H1 (cell line): ENCODE data around the gene EIF4A2. TPM values are rescaled to one million over a fixed set of nuclear protein-coding genes. Genes with fewer than 3 reads are reported as not detected.

ENCODE experiments used
- CREB1 ChIP-seq: IDR thresholded peaks from 2 replicates; pipeline ENCODE4 v1.6.1; 2012; ENCODE audit warnings: inconsistent platforms
- POLR2AphosphoS5 ChIP-seq: IDR thresholded peaks from 2 replicates; pipeline ENCODE4 v1.6.1; 2011; ENCODE audit warnings: low read depth, low read length
- polyA plus RNA-seq, 7 experiments: library from polyadenylated mRNA; depleted of rRNA in 3 of 7; stranded (reverse) in 5 of 7; unstranded in 2 of 7; fragments of >200 nt in 5 of 7; fragments of 200-250 nt in 2 of 7; gene quantifications; 1 replicate in 5 of 7; 2 replicates in 1 of 7; 4 replicates in 1 of 7; pipeline versions ENCODE4 v1.2.1 to v1.2.3, GENCODE V29; 2011 to 2013; ENCODE audit warnings: missing spikeins in 2 of 7, mixed read lengths in 2 of 7
- total RNA-seq: library from RNA; stranded (reverse); fragmentation: NEBNext Ultra II Directional; extraction: Animal tissue kit (Norgen Biotek cat#: 25700); gene quantifications from 2 replicates; pipeline ENCODE4 v1.2.1, GENCODE V29; 2021
- TF ChIP-seq, protein P1 (sequence below): fragments of 300-600 bp; sonication (generic); IDR thresholded peaks from 2 replicates; pipeline ENCODE4 v1.7.1; 2012; ENCODE audit warnings: low read length, moderate library complexity, mild to moderate bottlenecking, inconsistent platforms; ENCODE audit not compliant: insufficient replicate concordance

Gene EIF4A2
- total and polyA plus RNA-seq, 2 of the 8 experiments (the other 6 are each of a cell fraction or from before 2014, with no cell fraction given) = 527 to 604 TPM

DNA sequence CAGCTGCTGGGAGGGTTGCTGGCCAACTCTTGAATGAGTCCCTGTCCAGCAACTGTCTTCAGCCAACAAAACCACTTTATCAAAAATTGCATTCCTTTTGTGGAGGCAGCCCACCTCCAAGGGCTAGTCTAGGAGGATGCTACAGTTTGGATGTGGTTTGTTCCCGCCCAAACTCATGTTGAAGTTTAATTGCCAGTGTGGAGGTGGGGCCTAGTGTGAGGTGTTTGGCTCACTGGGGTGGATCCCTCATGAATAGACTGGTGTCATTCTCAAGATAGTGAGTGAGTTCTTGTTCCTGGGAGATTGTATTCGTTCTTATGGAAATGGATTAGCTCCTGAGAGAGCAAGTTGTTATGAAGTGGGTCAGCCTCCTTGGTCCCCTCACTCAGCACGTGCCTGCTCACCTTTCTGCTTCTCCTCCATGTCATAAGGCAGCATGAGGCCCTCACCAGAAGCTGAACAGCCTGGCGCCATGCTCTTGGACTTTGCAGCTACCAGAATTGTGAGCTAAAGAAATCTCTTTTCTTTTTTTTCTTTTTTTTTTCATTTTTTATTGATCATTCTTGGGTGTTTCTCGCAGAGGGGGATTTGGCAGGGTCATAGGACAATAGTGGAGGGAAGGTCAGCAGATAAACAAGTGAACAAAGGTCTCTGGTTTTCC is 27.1 kb downstream of the EIF4A2 start (continued):
- TF ChIP-seq, protein P1, sequence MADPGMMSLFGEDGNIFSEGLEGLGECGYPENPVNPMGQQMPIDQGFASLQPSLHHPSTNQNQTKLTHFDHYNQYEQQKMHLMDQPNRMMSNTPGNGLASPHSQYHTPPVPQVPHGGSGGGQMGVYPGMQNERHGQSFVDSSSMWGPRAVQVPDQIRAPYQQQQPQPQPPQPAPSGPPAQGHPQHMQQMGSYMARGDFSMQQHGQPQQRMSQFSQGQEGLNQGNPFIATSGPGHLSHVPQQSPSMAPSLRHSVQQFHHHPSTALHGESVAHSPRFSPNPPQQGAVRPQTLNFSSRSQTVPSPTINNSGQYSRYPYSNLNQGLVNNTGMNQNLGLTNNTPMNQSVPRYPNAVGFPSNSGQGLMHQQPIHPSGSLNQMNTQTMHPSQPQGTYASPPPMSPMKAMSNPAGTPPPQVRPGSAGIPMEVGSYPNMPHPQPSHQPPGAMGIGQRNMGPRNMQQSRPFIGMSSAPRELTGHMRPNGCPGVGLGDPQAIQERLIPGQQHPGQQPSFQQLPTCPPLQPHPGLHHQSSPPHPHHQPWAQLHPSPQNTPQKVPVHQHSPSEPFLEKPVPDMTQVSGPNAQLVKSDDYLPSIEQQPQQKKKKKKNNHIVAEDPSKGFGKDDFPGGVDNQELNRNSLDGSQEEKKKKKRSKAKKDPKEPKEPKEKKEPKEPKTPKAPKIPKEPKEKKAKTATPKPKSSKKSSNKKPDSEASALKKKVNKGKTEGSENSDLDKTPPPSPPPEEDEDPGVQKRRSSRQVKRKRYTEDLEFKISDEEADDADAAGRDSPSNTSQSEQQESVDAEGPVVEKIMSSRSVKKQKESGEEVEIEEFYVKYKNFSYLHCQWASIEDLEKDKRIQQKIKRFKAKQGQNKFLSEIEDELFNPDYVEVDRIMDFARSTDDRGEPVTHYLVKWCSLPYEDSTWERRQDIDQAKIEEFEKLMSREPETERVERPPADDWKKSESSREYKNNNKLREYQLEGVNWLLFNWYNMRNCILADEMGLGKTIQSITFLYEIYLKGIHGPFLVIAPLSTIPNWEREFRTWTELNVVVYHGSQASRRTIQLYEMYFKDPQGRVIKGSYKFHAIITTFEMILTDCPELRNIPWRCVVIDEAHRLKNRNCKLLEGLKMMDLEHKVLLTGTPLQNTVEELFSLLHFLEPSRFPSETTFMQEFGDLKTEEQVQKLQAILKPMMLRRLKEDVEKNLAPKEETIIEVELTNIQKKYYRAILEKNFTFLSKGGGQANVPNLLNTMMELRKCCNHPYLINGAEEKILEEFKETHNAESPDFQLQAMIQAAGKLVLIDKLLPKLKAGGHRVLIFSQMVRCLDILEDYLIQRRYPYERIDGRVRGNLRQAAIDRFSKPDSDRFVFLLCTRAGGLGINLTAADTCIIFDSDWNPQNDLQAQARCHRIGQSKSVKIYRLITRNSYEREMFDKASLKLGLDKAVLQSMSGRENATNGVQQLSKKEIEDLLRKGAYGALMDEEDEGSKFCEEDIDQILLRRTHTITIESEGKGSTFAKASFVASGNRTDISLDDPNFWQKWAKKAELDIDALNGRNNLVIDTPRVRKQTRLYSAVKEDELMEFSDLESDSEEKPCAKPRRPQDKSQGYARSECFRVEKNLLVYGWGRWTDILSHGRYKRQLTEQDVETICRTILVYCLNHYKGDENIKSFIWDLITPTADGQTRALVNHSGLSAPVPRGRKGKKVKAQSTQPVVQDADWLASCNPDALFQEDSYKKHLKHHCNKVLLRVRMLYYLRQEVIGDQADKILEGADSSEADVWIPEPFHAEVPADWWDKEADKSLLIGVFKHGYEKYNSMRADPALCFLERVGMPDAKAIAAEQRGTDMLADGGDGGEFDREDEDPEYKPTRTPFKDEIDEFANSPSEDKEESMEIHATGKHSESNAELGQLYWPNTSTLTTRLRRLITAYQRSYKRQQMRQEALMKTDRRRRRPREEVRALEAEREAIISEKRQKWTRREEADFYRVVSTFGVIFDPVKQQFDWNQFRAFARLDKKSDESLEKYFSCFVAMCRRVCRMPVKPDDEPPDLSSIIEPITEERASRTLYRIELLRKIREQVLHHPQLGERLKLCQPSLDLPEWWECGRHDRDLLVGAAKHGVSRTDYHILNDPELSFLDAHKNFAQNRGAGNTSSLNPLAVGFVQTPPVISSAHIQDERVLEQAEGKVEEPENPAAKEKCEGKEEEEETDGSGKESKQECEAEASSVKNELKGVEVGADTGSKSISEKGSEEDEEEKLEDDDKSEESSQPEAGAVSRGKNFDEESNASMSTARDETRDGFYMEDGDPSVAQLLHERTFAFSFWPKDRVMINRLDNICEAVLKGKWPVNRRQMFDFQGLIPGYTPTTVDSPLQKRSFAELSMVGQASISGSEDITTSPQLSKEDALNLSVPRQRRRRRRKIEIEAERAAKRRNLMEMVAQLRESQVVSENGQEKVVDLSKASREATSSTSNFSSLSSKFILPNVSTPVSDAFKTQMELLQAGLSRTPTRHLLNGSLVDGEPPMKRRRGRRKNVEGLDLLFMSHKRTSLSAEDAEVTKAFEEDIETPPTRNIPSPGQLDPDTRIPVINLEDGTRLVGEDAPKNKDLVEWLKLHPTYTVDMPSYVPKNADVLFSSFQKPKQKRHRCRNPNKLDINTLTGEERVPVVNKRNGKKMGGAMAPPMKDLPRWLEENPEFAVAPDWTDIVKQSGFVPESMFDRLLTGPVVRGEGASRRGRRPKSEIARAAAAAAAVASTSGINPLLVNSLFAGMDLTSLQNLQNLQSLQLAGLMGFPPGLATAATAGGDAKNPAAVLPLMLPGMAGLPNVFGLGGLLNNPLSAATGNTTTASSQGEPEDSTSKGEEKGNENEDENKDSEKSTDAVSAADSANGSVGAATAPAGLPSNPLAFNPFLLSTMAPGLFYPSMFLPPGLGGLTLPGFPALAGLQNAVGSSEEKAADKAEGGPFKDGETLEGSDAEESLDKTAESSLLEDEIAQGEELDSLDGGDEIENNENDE = no peak
- TF ChIP-seq CREB1 (no peak), POLR2AphosphoS5 (no peak)
